Fibroblast of skin of left quadriceps (primary cell): Measurements from ENCODE around the gene S100A2.
"Not testable (repeated sequence)": the region's sequence is repeated elsewhere in the genome, so short reads cannot be mapped to it uniquely, and the experiment has no call there.

Source experiments
- DNase-seq, 2 experiments: peaks; one replicate each; pipeline ENCODE4 v3.0.0-alpha.2; 2013; ENCODE audit warnings: low read depth in 2 of 2

S100A2 gene

DNA sequence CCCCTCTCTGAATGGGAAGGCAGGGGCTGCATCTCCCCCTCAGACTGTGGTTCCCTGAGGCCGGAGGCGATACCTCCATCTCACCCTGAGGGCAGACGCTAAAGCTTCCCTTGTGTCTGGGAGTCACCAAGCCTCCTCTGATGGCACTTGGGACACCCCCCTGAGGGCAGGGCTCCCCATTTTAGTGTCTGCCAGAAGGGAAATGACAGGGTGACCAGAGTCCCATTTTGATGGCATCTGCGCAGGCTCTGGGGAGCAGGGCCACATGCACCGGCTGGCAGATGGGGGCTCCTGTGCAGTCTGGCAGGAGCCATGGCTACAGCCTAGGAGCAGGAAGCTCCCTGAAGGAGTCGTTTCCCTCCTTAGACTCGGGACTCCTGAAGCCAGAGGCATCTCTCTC, 1.7 kb downstream of the S100A2 start:
- no peak for DNase-seq

DNA sequence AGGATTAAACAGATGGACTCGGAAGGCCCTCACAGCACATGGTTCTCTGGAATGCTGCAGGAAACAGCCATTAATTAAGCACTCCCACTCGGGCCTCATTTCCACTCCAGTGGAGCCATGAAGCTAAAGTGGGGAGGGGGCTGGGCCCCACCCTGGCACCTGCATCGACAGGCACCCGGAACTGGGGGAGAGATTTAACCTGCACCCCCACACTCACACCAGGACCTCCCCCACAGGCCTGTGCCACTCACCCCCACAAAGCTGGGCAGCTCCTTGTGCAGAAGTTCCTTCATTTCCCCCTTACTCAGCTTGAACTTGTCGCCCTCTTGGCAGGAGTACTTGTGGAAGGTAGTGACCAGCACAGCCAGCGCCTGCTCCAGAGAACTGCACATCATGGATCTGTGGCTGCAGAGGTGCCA, 2.2 kb downstream of the S100A2 start:
- DNase-seq, result no peak

DNA sequence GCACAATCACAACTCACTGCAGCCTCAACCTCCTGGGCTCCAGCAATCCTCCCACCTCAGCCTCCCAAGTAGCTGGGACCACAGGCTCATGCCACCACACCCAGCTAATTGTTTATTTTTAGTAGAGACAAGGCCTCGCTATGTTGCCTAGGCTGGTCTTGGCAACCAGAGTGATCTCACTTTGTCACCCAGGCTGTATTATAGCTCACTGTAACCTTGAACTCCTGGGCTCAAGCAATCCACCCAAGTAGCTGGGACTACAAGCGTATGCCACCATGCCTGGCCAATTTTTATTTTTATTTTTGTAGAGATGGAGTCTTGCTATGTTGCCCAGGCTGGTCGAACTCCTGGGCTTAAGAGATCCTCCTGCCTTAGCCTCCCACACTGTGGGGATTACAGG, 3.6 kb downstream of the S100A2 start:
- DNase-seq, result not testable (repeated sequence)

DNA sequence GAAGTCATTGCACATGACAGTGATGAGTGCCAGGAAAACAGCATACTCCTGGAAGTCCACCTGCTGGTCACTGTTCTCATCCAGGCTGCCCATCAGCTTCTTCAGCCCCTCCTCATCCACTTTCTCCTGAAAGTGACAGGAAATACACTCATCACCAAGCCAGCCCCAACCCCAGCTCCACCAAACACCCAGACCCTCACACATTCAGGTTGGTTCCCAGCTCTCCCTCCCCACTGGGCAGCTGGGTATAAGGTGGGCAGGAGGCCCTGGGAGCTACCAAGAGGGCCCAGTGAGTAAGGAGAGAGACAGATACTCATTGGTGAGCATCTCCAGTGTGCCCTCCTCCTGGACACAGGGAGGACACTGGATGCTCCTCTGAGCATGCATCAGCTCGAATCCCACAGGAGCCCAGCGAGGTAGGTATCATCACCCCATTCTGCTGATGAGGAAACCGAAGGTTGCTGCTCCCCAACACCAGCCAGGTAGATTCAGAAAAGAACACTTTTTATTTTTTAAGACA, 4.1 kb downstream of the S100A2 start:
- DNase-seq, result no peak

DNA sequence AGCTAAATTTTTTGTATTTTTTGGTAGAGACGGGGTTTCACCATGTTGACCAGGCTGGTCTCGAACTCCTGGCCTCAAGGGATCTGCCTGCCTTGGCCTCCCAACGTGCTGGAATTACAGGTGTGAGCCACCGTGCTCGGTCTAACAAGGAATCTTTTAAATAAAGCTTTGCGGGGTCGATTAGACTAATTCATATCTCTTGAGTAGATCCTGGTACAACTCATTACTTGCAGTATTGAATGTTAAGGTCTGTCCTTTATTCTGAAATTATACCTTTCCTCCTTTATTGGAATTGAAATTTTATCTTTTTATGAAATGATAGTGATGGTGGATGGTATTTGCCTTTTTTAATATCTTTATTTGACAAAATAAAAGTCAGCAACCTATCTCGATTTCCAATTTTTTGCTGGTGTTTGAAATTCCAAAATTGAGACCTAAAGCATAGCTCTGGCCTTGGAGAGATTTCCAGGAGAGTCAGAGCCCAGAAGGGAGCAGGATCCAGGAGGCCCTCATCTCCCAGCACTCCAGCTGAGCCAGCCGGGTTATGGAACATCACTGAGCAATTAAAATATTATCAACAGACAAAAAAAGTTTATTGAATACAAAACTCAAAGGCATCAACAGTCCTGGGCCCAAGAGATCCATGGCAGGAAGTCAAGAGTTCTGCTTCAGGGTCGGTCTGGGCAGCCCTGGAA, 4.7 kb downstream of the S100A2 start:
- DNase-seq, result no peak

DNA sequence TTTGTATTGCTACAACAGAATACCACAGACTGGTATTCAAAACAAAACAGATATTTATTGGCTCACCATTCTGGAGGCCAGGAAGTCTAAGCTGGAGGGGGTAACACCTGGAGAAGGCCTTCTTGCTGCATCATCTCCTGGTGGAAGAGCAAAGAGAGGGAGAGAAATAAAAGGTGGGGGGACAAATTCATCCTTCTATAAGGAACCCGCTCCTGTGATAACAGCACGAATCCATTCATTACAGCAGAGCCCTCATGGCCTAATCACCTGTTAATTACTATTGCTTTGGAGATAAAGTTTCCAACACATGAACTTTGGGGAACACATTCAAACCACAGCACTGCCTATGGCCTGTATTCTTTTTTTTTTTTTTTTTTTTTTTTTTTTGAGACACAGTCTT, 5.4 kb downstream of the S100A2 start:
- DNase-seq, result no peak

DNA sequence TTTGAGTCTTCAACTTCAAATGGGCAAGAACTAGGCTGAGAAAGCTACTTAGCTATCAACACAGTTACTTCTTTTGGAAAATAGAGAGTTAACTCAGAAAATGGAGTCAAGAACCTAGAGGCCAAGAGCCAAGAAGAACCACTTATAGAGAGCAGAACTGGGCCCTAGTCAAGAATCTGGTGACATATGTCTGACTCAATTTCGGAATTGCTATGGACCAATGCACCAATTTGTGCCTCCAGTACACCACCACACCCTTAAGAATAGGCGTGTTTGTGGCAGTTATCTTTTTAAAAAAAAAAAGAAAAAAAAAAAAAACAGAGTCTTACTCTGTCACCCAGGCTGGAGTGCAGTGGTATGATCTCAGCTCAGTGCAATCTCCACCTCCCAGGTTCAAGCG, 7.8 kb downstream of the S100A2 start:
- DNase-seq, result no peak

DNA sequence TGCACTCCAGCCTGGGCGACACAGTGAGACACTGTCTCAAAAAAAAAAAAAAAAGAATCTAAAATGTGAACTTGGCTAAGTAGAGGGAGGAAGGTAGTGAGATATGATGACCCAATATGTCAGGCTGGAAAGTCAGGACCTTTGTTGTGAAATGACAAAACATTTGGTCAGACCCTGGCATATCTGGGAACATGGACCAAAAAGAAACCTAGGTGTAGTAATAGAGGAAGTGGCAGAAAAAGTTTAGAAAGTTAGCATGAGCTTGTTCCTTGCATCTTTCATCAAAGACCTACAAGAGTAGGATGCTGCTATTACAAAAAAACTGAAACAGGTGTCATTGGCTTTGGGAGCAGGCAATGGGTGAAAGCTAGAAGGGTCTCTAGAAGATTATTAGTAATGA, 9.3 kb downstream of the S100A2 start:
- no peak for DNase-seq

DNA sequence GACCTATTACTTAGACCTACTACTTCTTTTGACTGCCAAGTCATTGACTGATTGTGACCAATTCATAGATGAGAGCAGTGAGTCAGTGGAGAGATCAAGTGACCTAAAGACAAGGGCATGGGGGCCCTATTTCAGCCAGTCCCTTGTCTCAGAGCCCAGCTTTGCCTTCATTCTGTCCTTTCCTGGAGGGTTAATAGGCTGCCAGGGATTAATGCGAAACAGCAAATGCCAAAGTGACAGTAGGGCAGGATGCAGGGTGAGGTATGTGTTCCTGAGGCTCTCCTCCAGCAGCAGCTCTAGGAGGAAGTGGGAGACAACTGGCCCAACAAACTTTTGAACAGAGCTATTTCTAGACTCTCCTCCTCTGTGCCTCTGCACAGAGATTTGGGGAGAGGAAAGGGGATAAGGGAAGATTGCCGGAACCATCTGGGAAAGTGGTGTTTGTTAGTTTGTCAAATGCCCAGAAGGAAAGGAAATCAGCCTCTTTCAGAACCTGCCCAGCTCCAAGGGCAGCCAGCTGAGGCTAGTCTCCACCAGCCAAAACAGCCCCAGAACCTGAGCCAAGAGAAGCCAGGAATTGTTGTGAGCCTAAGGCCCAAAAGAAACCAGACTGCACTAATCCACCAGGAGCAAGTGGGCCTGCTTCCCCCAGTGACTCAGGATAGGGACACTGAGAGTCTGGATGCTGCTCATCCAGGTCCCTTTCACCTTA, 11.7 kb downstream of the S100A2 start:
- DNase-seq, result no peak

DNA sequence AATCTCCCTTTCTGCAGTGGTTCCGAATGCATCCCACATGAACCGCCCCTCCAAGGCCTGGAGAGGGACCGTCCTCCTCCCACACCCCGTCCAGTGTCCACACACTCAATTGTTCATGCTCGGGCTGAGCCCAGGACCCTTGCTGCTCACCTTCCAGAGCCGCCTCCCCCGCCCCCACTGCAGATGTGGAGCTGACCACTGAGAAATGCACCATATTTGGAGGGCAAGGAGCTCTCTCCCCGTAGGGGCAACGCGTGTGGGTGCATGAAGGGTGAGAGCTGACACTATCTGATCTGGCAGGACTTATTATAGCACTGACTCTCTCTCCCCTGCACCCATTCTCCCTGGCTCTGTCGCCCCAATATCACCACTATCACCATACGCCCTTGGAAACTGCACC, 12.5 kb downstream of the S100A2 start:
- DNase-seq, result no peak

DNA sequence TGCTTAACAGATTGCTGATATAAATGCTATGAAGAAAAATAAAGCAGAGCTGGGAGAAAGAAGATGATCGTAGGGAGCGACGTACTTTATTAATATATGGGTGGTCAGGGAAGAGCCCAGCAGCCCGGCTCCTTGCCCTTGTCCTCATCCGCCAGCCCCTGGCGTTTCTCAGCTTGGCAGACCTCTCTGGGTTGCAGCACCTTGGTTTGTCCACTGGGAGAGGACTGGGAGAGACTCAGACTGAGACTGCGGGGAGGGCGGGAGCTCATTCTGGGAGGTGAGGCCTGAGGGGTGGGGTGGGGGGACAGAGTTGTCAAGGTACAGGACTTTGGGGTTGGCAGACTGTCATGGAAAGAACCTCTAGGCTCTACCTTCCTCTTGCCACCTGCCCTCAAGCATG, 13.3 kb downstream of the S100A2 start:
- no peak for DNase-seq

DNA sequence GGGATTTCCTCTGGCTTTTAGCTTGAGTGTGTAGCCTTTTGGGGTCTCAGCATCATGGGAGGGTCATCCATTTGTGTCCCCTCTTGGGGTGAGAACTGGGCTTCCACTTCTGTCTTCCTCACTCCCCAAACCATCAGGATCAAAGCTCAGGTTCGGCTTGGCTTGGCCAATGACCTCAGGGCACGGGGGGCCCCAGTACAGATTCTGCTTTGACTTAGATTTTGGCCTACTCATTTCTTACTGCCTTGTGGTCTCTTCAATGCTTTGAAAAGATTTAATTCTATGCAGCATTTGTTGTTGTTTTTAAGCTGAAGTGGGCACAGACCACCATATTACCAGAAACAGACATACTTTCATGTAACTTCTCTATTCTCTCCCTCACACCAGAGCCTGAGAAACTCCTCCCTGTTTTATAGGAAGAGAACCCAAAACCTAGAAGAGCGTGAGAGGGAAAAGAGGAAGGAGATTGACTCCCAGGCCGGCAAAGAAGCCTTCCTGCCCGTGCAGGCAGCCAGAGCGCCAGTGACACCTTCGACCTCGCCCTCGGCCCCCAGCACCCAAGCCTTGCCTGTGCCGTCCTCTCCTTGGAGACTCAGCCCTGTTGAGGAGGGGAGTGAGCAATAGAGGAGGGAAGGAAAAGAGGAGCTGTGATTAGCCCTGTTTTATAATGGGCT, 14.7 kb downstream of the S100A2 start:
- DNase-seq, result no peak

DNA sequence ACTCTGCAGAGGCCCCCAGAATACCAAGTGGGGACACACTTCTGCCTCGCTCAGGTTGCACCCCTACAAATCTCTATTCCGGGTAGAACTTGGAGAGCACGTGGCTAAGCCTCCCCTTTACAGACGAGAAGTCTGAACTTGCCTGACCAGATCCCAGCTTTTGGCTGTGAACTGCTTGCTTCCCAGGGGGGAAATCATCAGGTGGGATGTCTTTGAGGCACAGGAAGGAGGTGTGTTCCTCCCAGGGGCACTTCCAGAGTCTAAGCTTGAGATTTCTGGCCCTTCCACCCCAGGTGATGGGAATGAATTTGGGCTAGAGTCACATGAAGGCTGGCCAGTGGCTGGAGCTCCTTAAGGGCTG, 15.3 kb downstream of the S100A2 start:
- DNase-seq, result no peak

DNA sequence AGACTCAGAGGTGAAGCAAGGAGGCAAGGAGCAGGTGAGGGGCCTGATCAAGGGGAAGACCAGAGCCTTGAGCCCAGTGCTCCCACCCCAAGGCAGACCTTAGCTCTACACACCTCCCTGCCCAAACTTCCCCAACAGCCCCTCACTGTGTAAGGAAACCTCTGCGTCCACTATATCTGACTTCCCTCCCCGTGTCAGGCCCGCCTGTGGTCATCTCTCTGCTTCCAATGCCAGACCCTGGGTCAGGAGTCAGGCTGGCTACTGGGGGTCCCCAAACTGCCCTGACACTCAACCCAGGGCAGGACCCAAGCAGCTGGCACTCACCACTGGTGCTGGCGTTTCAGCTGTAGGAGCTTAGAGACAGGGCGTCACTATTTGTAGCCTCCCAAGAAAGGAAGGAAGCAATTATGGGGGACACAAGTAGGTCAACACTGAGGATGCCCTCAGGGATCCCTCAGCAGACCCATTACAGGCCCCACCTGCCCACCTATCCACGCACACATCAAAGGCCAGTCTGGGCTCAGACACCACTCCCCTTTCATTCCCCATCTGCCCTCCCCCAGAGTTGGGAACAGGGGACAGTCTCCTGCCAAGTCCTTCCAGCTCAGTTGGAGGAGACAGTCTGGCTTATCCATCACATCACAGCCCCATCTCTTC, 15.8 kb downstream of the S100A2 start:
- no peak for DNase-seq

DNA sequence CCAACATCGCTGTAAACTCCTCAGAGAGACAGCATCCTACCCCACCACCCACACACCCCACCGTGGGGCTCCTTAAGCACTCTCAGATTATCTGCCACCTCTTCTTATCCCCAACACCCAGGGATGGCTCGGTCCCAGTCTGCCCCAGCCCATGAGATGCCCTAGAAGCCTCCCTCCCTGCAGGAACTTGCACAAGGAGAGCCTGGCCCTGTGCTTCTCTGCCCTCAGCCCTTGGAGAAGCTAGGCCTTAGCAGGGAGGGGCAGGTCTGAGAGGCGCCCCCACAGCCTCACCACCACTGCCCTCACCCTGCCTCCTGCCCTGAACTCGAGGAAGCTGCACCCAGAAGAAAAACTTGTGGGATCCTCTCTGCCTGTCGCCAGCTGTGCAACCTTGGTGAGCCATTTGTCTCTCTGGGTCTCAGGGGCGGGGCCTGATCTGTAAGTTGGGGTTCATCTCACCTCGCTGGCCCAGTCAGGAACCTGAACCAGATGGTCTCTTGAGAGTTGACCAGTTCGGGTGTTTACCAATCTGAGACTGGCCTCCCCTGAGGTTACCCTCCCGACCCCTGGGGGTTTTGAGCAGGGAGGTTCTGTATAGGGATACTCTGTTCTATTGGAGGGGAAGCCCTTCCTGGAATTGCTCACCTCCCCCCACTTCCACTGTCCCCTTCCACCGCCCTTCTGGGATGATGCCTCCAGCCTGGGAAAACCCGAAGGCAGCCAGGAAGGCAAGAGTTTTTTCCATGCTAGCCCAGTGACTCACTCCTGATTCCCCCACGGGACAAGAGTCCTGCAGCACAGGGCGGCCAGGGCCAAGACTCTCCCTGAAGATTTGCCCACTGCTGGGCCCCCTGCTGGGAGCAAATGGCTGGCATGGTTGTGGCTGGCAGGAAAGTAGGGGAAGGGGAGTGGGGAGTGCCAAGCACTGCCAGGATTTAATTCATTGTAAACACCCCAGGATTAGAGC, 16.6 kb downstream of the S100A2 start, which contains the start of gene S100A3:
Gene S100A3, minus strand, starts transcription at position 537 of the 967 bp plus-strand sequence. CDS start 773 bp downstream, outside the sequence.
- DNase-seq, result peak; percentile 71 to 78

DNA sequence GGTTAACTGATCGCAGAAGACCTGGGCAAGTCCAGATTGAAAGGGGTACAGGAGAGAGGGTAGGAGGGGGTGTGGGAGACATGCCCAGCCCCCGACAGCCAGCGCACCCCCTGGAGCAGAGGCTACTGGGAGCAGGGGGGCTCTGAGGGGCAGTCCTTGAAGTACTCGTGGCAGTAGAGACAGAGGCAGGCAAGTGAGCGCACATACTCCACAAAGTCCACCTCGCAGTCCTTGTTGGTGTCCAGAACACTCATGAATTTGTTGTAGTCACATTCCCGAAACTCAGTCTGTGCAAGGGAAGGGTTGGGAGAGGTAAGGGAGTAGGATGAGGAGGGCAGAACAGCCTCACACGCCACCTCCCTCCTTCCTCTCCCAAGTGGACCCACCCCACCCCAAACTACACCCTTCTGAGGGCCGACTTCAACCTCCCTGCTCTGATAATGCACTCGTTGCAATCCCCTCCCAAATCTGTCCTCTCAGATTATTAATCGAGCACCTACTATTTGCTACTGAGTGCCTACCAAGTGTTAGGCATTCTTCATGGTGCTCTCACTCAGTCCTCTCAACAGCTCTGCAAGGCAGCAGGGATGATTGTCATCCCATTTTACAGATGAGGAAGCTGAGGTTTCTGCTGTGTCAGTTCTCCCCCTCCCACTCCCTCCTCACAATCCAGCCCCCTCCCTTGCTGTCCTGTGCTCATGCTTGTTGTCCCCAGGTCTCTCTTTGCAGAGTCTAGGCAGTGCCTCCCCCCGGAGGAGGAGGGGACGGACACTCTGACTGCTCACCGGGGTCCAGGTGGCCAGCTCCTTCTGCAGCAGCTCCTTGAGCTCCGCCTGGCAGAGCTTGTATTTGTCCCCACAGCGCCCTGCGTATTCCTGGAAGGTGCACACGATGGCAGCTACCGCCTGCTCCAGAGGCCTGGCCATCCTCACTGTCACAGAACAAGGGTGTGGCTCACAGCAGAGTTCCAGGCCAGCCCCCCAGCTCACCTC, 17.8 kb downstream of the S100A2 start:
- DNase-seq, result no peak

DNA sequence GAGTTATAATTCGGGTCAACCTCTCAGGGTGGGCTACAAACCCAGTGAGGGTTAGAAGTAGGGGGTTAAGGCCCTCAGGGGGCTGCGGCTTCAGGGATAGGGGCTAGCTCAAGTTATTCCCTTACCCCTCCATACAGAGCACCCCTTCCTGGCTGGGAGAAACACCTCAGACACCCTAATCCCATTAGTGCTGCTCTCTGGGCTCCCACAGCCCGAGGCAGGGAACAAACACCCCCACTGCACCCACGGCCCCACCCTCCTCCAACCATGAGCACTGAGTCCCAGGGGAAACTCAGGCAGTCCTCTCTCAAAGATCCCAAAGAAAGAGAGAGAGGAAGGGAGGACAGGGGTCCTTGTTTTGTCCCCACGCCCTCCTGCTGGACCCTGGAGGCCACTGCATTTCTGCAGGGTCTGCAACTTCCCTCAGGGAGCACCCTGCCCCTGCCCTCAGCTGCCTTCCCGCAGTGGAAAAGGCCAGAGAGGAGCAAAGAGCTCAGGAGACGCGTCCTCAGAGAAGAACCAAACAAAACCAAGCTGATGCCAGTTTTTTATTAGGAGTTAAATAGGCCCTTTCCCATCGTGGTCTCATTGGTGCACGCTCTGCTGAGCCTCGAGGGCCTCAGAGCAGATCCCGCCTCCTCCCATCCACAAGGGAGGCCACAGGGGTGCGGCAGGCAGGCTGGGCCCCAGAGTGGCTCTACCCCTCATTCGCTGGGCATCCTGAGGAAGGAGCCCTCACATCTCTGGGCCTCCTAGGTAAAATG, 18.7 kb downstream of the S100A2 start:
- DNase-seq, result no peak

DNA sequence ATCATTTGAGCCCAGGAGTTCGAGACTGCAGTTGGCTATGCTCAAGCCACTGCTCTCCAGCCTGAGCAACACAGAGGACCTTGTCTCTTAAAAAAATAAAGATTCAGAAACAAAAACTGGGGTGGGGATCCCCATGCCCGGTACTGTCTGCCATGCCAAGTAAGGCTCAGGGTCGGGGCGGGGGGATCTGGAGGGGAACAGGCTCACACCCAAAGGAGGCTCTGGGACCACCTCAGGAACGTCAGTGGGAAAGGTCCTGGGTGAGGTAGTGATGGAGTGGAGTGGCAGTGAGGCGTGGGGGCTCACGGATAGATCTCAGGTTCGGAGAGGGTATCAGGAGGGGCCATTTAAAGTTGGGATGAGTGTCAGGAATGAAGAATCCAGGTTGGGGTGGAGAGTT, 19.3 kb downstream of the S100A2 start:
- DNase-seq, result no peak
